LNCaP clone FGC (cell line): ENCODE measurements around the gene TRIM29.

Experiments
- DNase-seq: peaks from one replicate; pipeline ENCODE4 v3.0.0-alpha.2; 2011; ENCODE audit warnings: low read depth
- H3K4me3 ChIP-seq: 2 replicates; pipeline ENCODE4 v1.5.1; 2011; ENCODE audit warnings: mild to moderate bottlenecking, low read depth, low read length, control low read depth
- CTCF ChIP-seq: IDR thresholded peaks from 2 replicates; pipeline ENCODE4 v1.5.1; 2012; ENCODE audit warnings: mild to moderate bottlenecking; ENCODE audit not compliant: control insufficient read depth, insufficient read depth; ENCODE audit errors: extremely low read depth

The TRIM29 gene

GRCh38 chr11:120109531-120109930 lies 28.4 kb downstream of the TRIM29 start:
- H3K4me3 ChIP-seq: no peak overlapping the region
- TF ChIP-seq CTCF: no peak
- DNase-seq: no peak

- DNase-seq: no peak
- TF ChIP-seq CTCF: no peak
- H3K4me3 ChIP-seq: no peak overlapping the region
Observed at GRCh38 chr11:120108785-120109168, 29.1 kb downstream of the TRIM29 start.

- H3K4me3 ChIP-seq: no peak overlapping the region
- DNase-seq: no peak
- peak; percentile 98 for TF ChIP-seq CTCF
Observed at GRCh38 chr11:120108154-120108784, 29.6 kb downstream of the TRIM29 start.

GRCh38 chr11:120107692-120108091 lies 30.2 kb downstream of the TRIM29 start:
- H3K4me3 ChIP-seq: no peak overlapping the region
- TF ChIP-seq CTCF: no peak
- no peak for DNase-seq

GRCh38 chr11:120106354-120107150 lies 31.4 kb downstream of the TRIM29 start:
- no peak for DNase-seq
- no peak for TF ChIP-seq CTCF
- H3K4me3 ChIP-seq: no peak overlapping the region

GRCh38 chr11:120105576-120105975 lies 32.3 kb downstream of the TRIM29 start:
- TF ChIP-seq CTCF: no peak
- DNase-seq: no peak
- H3K4me3 ChIP-seq: no peak overlapping the region
